ENCODE measurements around the gene GASK1B.

GASK1B gene

GRCh38 chr4:158186815-158187214 is 14.0 kb upstream of the GASK1B start:
- no peak for DNase-seq (ENCODE audit: low read depth, low spot score)
- Histone ChIP-seq H3K4me1 (ENCODE audit: insufficient read depth, insufficient read length) (peaks cover 3% of the 10 kb centered on the region), H3K4me3 (ENCODE audit: insufficient read length, low read depth) (no peak overlapping the region), H3K9ac (ENCODE audit: insufficient read length, low read depth) (no peak overlapping the region), H3K27me3 (ENCODE audit: insufficient read depth, insufficient read length) (no peaks in the 10 kb centered on the region), H3K36me3 (ENCODE audit: insufficient read depth, insufficient read length, low read length) (no peaks in the 10 kb centered on the region), H3K9me3 (ENCODE audit: insufficient read depth, low read length) (no peaks in the 10 kb centered on the region)
- TF ChIP-seq YY1 (IDR thresholded peaks at IDR 0.05; ENCODE audit: insufficient read depth, insufficient read length) (no peak), ZNF274 (IDR thresholded peaks at IDR 0.05; ENCODE audit: low read depth, low read length) (no peak), SUZ12 (IDR thresholded peaks at IDR 0.05; ENCODE audit: extremely low read depth, insufficient read depth, insufficient read length) (no peak)

GRCh38 chr4:158182736-158183135 is 9.9 kb upstream of the GASK1B start:
- H3K27me3 ChIP-seq (ENCODE audit: insufficient read depth, insufficient read length), result no peaks in the 10 kb centered on the region

GRCh38 chr4:158181906-158182305 is 9.1 kb upstream of the GASK1B start:
- Histone ChIP-seq H3K36me3 (ENCODE audit: insufficient read depth, insufficient read length, low read length) (no peaks in the 10 kb centered on the region), H3K9me3 (ENCODE audit: insufficient read depth, low read length) (no peaks in the 10 kb centered on the region), H3K27me3 (ENCODE audit: insufficient read depth, insufficient read length) (no peaks in the 10 kb centered on the region), H3K4me1 (ENCODE audit: insufficient read depth, insufficient read length) (peaks cover 3% of the 10 kb centered on the region), H3K9ac (ENCODE audit: insufficient read length, low read depth) (no peak overlapping the region), H3K4me3 (ENCODE audit: insufficient read length, low read depth) (no peak overlapping the region)
- TF ChIP-seq YY1 (IDR thresholded peaks at IDR 0.05; ENCODE audit: insufficient read depth, insufficient read length) (no peak), ZNF274 (IDR thresholded peaks at IDR 0.05; ENCODE audit: low read depth, low read length) (no peak), SUZ12 (IDR thresholded peaks at IDR 0.05; ENCODE audit: extremely low read depth, insufficient read depth, insufficient read length) (no peak)
- DNase-seq (ENCODE audit: low read depth, low spot score), result no peak

More at GRCh38 chr4:158182736-158183135, 9.9 kb upstream of the GASK1B start:
- Histone ChIP-seq H3K9me3 (ENCODE audit: insufficient read depth, low read length) (no peaks in the 10 kb centered on the region), H3K4me3 (ENCODE audit: insufficient read length, low read depth) (no peak overlapping the region), H3K9ac (ENCODE audit: insufficient read length, low read depth) (no peak overlapping the region), H3K4me1 (ENCODE audit: insufficient read depth, insufficient read length) (peaks cover 3% of the 10 kb centered on the region), H3K36me3 (ENCODE audit: insufficient read depth, insufficient read length, low read length) (no peaks in the 10 kb centered on the region)
- DNase-seq (ENCODE audit: low read depth, low spot score), result no peak
- TF ChIP-seq YY1 (IDR thresholded peaks at IDR 0.05; ENCODE audit: insufficient read depth, insufficient read length) (no peak), ZNF274 (IDR thresholded peaks at IDR 0.05; ENCODE audit: low read depth, low read length) (no peak), SUZ12 (IDR thresholded peaks at IDR 0.05; ENCODE audit: extremely low read depth, insufficient read depth, insufficient read length) (no peak)

GRCh38 chr4:158179465-158179864 is 6.6 kb upstream of the GASK1B start:
- TF ChIP-seq YY1 (IDR thresholded peaks at IDR 0.05; ENCODE audit: insufficient read depth, insufficient read length) (no peak), ZNF274 (IDR thresholded peaks at IDR 0.05; ENCODE audit: low read depth, low read length) (no peak), SUZ12 (IDR thresholded peaks at IDR 0.05; ENCODE audit: extremely low read depth, insufficient read depth, insufficient read length) (no peak)
- DNase-seq (ENCODE audit: low read depth, low spot score), result no peak
- Histone ChIP-seq H3K9me3 (ENCODE audit: insufficient read depth, low read length) (no peaks in the 10 kb centered on the region), H3K27me3 (ENCODE audit: insufficient read depth, insufficient read length) (no peaks in the 10 kb centered on the region), H3K4me1 (ENCODE audit: insufficient read depth, insufficient read length) (peaks cover 3% of the 10 kb centered on the region), H3K9ac (ENCODE audit: insufficient read length, low read depth) (no peak overlapping the region), H3K4me3 (ENCODE audit: insufficient read length, low read depth) (no peak overlapping the region), H3K36me3 (ENCODE audit: insufficient read depth, insufficient read length, low read length) (no peaks in the 10 kb centered on the region)

GRCh38 chr4:158176776-158177175 is 4.0 kb upstream of the GASK1B start:
- no peak for DNase-seq (ENCODE audit: low read depth, low spot score)
- TF ChIP-seq ZNF274 (IDR thresholded peaks at IDR 0.05; ENCODE audit: low read depth, low read length), result no peak
- TF ChIP-seq YY1 (IDR thresholded peaks at IDR 0.05; ENCODE audit: insufficient read depth, insufficient read length), result no peak
- TF ChIP-seq SUZ12 (IDR thresholded peaks at IDR 0.05; ENCODE audit: extremely low read depth, insufficient read depth, insufficient read length), result no peak
- Histone ChIP-seq H3K9ac (ENCODE audit: insufficient read length, low read depth) (no peak overlapping the region), H3K4me1 (ENCODE audit: insufficient read depth, insufficient read length) (no peaks in the 10 kb centered on the region), H3K36me3 (ENCODE audit: insufficient read depth, insufficient read length, low read length) (no peaks in the 10 kb centered on the region), H3K4me3 (ENCODE audit: insufficient read length, low read depth) (no peak overlapping the region), H3K9me3 (ENCODE audit: insufficient read depth, low read length) (no peaks in the 10 kb centered on the region), H3K27me3 (ENCODE audit: insufficient read depth, insufficient read length) (no peaks in the 10 kb centered on the region)

GRCh38 chr4:158176108-158176507 is 3.3 kb upstream of the GASK1B start:
- Histone ChIP-seq H3K27me3 (ENCODE audit: insufficient read depth, insufficient read length) (no peaks in the 10 kb centered on the region), H3K4me1 (ENCODE audit: insufficient read depth, insufficient read length) (no peaks in the 10 kb centered on the region), H3K9me3 (ENCODE audit: insufficient read depth, low read length) (no peaks in the 10 kb centered on the region), H3K9ac (ENCODE audit: insufficient read length, low read depth) (no peak overlapping the region), H3K36me3 (ENCODE audit: insufficient read depth, insufficient read length, low read length) (no peaks in the 10 kb centered on the region), H3K4me3 (ENCODE audit: insufficient read length, low read depth) (no peak overlapping the region)
- TF ChIP-seq SUZ12 (IDR thresholded peaks at IDR 0.05; ENCODE audit: extremely low read depth, insufficient read depth, insufficient read length), result no peak
- TF ChIP-seq YY1 (IDR thresholded peaks at IDR 0.05; ENCODE audit: insufficient read depth, insufficient read length), result no peak
- no peak for TF ChIP-seq ZNF274 (IDR thresholded peaks at IDR 0.05; ENCODE audit: low read depth, low read length)
- no peak for DNase-seq (ENCODE audit: low read depth, low spot score)

- no peak overlapping the region for H3K4me3 ChIP-seq (ENCODE audit: insufficient read length, low read depth)
- no peak overlapping the region for H3K9ac ChIP-seq (ENCODE audit: insufficient read length, low read depth)
- H3K36me3 ChIP-seq (ENCODE audit: insufficient read depth, insufficient read length, low read length), result no peaks in the 10 kb centered on the region
- no peaks in the 10 kb centered on the region for H3K27me3 ChIP-seq (ENCODE audit: insufficient read depth, insufficient read length)
- no peaks in the 10 kb centered on the region for H3K4me1 ChIP-seq (ENCODE audit: insufficient read depth, insufficient read length)
- TF ChIP-seq SUZ12 (IDR thresholded peaks at IDR 0.05; ENCODE audit: extremely low read depth, insufficient read depth, insufficient read length) (no peak), ZNF274 (IDR thresholded peaks at IDR 0.05; ENCODE audit: low read depth, low read length) (no peak), YY1 (IDR thresholded peaks at IDR 0.05; ENCODE audit: insufficient read depth, insufficient read length) (no peak)
- no peak for DNase-seq (ENCODE audit: low read depth, low spot score)
- no peaks in the 10 kb centered on the region for H3K9me3 ChIP-seq (ENCODE audit: insufficient read depth, low read length)
These were observed 1.9 kb downstream of the GASK1B start for GRCh38 chr4:158170691-158171561.
